H1 (cell line): ENCODE measurements around the gene MLEC. TPM values are rescaled to one million over a fixed set of nuclear protein-coding genes. Genes with fewer than 3 reads are reported as not detected.

Experiments used
- ASH2L ChIP-seq: fragments of 200-600, 300-600 bp; sonication (generic); IDR thresholded peaks from one replicate; pipeline ENCODE4 v1.7.1; 2017; ENCODE audit warnings: low read length
- EZH2 ChIP-seq: fragments of 200-600 bp; sonication (generic); IDR thresholded peaks from 2 replicates; pipeline ENCODE4 v1.7.1; 2012; ENCODE audit warnings: low read depth, mild to moderate bottlenecking, moderate library complexity, low read length, inconsistent platforms; ENCODE audit not compliant: severe bottlenecking
- KDM1A ChIP-seq: fragments of 200-600, 300-600 bp; sonication (generic); IDR thresholded peaks from 2 replicates; pipeline ENCODE4 v1.7.1; 2016; ENCODE audit warnings: mild to moderate bottlenecking, low read length, borderline replicate concordance
- MAFK ChIP-seq: IDR thresholded peaks from 2 replicates; pipeline ENCODE4 v1.6.1; 2012; ENCODE audit warnings: low read depth, mild to moderate bottlenecking, improper control_type of control experiment, low read length
- MAX ChIP-seq: IDR thresholded peaks from 2 replicates; pipeline ENCODE4 v1.6.1; 2012; ENCODE audit warnings: inconsistent platforms
- SIX5 ChIP-seq: IDR thresholded peaks from 2 replicates; pipeline ENCODE4 v1.6.1; 2011; ENCODE audit warnings: mild to moderate bottlenecking, low read depth, low read length
- SP1 ChIP-seq: IDR thresholded peaks from 2 replicates; pipeline ENCODE4 v1.6.1; 2011; ENCODE audit warnings: low read depth, low read length
- TCF12 ChIP-seq: IDR thresholded peaks from 2 replicates; pipeline ENCODE4 v1.6.1; 2011; ENCODE audit warnings: low read depth, mild to moderate bottlenecking, low read length
- ZNF274 ChIP-seq: IDR thresholded peaks from 2 replicates; pipeline ENCODE4 v1.7.0; 2012; ENCODE audit warnings: low read length, borderline replicate concordance; ENCODE audit errors: extremely low read depth
- polyA plus RNA-seq, 7 experiments: library from polyadenylated mRNA; depleted of rRNA in 3 of 7; stranded (reverse) in 5 of 7; unstranded in 2 of 7; fragments of >200 nt in 5 of 7; fragments of 200-250 nt in 2 of 7; gene quantifications; 1 replicate in 5 of 7; 2 replicates in 1 of 7; 4 replicates in 1 of 7; pipeline versions ENCODE4 v1.2.1 to v1.2.3, GENCODE V29; 2011 to 2013; ENCODE audit warnings: missing spikeins in 2 of 7, mixed read lengths in 2 of 7
- total RNA-seq: library from RNA; stranded (reverse); fragmentation: NEBNext Ultra II Directional; extraction: Animal tissue kit (Norgen Biotek cat#: 25700); gene quantifications from 2 replicates; pipeline ENCODE4 v1.2.1, GENCODE V29; 2021

The MLEC gene
- total and polyA plus RNA-seq, 2 of the 8 experiments (the other 6 are each of a cell fraction or from before 2014, with no cell fraction given), result 37.1 to 260 TPM

- no peak for TF ChIP-seq MAFK
- TF ChIP-seq SIX5, result no peak
- TF ChIP-seq TCF12, result no peak
- no peak for TF ChIP-seq MAX
- TF ChIP-seq SP1, result no peak
- no peak for TF ChIP-seq ZNF274
- TF ChIP-seq ASH2L, result no peak
- TF ChIP-seq EZH2, result no peak
- TF ChIP-seq KDM1A, result no peak
Observed at GRCh38 chr12:120721866-120722265, 34.9 kb downstream of the MLEC start (continued).
